D341Med (cell line): Measurements from ENCODE around the gene SOCS7.
A peak's percentile ranks its signal among the peaks of the same experiment; 100 is the strongest.

ENCODE experiments used
- DNase-seq: peaks from one replicate; pipeline ENCODE4 v3.0.0; 2012; ENCODE audit warnings: low spot score

SOCS7 gene

DNA sequence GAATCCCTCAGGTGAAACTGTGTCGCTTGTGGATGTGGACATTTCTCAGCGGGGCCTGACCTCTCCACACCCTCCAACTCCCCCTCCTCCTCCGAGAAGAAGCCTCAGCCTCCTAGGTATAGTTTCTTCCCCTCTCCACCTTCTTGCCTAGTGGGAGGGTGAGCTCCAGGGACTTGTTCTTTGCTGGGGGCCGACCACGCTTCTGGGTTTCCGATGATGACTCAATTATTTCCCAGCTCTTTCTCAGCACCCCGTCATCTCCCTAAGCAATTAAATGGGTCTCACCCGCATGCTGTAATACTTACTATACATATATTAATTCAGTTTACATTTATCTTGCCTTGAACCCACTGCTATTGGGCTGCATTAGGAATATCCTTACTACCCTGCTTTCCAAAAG is 13.1 kb downstream of the SOCS7 start:
- DNase-seq: no peak

DNA sequence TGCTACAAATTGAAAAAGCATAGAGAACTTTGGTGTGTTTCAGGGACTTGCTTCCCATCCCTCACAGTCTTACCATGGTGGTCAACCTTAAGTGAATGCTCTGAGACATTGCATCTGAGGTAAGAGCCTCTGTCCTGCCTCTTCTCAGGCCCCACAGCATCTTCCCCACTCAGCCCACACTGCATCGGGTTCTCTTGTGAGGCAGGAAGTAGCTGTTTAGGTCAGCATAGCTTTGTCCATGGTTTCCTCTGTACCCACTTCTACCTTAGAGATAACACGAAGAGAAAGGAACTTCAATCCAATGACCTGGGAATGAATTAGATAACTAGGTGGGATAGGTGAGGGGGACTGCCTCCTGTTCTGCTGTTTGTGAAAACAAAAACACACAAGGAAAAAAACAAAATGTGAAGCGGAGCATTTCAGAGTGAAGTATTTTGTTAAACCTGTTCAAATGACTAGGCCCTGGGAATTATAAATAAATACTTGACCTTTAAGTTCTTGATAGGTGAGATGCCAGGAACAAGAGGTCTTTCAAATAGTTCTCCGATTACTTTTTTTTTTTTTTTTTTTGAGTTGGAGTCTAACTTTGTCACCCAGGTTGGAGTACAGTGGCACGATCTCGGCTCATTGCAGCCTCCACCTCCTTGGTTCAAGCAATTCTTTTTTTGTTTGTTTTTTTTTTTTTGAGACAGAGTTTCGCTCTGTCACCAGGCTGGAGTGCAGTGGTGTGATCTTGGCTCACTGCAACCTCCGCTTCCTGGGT is 17.7 kb downstream of the SOCS7 start:
- DNase-seq: no peak

DNA sequence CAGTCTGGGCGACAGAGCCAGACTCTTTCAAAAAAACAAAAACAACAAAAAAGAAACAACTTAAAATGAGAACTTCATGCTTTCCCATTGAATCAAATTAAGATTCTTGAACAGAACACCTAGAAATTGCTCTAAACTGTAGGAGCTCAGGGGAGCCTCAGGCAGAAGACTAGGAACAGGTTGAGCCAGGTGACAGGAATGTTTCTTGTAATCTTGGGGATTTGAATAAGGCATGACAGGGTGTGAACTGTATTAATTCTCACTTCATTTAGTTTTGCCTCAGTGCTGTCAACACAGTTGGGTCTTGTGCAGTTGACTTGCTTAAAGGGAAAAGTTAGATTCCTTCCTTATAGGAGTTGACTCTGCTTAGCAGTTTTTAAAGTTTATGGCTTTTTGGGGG is 27.8 kb downstream of the SOCS7 start:
- DNase-seq: no peak

DNA sequence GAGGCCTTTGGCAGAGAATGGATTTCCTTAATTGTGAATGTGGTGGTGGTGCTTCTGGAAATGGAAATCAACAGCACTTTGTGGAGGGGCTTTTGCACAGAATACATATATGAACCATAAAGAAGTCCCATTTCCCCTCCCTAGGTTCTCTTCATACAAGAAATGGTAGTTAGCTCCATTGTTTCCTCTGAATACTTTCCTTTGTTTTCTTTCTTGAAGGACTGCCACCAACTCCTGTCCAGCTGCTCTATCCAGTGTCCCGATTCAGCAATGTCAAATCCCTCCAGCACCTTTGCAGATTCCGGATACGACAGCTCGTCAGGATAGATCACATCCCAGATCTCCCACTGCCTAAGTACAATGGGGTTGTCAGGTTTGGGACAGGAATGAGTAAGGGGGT is 43.4 kb downstream of the SOCS7 start:
- no peak for DNase-seq

DNA sequence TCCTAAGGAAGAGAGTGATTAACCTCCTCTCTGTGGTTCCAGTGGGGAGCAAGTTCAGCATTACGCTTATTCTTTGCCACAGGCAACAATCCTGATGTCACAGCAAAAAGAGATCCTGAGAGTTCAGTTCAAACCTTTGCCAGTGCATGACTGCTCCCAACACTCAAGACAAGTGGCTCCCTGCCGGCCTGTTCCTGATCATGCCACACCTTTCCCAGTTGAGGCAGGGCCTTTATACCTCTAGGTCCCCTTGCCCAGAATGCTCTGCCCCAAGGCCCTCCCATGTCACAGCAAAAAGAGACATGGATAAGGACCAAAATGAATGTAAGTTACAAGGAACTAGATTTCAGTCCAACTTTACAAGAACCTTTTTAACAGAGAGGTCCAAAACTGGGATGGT is 45.6 kb downstream of the SOCS7 start:
- no peak for DNase-seq

DNA sequence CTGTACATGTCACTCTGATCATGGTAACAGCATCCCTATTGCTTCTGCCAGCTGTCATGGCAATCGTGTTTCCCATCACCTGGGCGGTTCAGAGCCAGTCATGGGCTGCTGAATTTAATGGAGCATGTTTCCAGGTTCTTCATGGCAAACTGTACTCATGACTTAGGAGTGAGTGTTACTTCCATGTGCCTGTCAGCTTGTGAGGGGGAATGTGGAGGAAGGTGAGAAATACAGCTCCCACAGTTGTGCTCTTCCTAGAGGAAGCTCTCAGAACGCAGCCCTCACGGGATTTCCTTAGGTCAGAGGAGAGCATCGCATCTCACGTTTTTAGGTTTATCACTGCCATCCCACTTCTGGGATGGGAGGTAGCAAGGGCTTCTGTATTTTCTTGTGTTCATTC is 48.6 kb downstream of the SOCS7 start:
- no peak for DNase-seq

DNA sequence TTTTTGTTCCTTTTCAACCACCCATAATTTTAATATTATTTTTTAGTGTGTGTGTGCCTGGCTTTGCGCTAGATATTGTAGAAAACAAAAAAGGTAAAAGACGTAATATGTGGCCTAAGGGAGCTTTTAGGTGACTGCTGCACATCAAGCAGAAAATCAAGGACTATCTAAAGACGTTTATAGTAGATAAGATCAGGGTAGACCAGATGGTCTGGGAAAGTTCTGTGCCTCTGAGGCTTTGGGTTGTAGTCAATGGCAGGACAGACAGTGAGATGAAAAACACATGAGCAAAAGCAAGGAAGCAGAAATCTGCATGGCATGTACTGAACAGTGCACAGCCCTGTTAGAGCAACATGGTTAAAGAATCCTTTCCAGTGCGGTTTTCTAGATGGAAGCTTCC is 49.8 kb downstream of the SOCS7 start:
- no peak for DNase-seq

DNA sequence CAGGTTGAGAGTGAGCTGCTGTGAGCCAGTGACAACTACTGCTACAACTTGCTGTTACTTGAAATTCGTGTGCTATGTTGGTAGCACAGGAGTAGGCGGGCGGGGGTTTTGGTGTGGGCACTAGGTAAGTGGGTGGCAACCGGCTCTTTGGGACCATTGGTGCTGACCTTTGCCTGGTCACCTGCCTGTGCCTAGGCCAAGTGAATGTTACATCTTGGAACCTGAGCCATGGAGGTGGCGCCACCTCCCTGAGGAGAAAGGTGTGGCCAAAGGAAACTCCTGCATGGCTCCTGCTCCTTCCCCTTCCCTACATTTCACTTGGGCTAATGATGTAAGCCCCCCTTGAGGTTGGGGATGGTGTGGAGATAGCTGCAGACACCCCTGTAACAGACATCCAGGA is 51.3 kb downstream of the SOCS7 start:
- DNase-seq: peak; percentile 46

DNA sequence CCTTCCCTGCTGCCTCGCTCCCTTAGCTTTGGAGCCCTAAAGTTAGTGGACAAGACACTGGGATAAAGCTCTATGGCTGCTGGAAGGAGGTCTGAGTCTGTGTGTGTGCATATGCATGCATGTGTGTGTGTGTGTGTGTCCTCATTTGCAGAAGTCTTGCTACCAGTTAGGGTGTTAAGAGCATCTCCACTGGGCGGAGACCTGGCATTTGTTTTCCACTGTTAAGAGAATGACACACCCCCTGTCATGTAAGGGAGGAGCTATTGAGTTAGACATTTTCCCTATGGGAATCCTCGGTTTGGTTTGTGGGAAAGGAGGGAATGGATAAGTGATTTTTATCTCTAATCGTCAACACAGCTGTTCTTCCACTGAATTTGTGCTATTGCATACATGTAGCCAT is 51.8 kb downstream of the SOCS7 start:
- DNase-seq: peak; percentile 75

DNA sequence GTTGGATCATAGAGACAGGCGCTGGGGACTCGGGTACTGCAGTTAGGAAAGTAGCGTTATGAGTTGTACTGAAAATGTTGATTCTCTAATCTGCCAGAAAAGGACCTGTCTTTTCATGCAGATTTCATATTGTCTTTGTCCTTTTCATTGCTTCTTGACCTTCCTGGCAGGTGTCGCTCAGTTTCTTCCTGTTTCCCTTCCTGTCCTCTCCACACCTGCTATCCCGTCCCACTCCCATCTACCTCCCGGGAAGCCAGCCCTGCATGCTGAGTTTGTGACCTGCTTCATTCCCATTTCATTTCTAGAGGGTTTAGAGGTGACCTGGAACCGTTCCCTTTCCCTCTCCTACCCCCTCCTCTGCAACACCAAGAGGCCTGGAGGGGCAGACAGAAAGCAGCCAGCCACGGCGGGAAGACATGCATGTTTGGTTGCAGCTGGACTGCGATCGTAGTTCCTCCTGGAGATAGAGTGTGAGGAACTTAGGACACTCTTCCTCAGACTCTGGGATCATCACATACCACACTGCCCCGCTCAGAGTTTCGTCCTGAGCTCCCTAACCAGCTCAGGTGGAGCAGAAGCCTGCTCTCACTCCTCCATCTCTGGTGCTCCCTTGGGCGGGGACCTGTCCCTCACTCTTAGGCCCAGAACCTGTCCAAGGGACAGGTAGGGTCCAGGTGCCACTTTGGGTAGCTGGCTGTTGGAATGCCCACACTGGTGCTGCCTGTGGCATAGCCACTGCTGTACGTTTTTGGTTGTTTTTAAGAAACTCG is 52.7 kb downstream of the SOCS7 start:
- DNase-seq: peak; percentile 26

DNA sequence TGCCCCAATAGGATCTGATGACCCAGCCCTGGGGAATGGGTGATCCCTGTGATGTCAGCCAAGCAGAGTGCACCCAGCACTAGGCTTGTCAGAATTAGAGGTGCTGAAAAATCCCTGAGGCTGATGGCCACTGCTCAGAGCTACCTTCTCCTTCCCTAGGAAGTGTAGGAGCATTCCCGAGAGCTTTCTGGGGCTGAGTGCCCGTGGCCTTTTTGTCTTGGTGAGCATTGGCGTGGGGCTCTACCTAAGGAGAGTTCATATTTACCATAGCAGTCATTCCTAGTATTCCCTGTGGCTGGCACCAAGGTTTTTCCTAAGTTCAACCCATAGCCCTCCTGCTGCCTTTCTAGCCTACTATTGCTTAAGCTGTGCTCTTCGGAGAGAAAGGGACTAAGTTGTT is 54.0 kb downstream of the SOCS7 start:
- DNase-seq: peak; percentile 14

DNA sequence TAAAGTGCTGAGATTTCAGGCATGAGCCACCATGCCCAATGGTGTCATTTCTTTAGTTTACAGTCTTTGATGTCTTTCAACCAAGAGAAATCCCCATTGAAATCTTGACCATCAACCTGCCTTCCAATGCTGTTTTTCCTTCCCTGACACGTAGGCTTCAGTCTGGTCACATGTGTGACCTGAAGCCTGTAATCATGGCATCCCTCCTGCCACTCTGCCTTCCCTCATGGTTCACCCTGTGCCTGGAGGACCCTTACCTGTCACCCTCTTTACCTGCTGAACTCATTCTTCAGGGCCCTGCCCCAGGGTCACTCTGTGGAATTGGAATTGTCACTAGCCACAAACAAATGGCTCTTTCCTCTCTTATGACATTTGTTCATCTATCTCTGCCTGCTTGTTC is 58.6 kb downstream of the SOCS7 start:
- DNase-seq: no peak

DNA sequence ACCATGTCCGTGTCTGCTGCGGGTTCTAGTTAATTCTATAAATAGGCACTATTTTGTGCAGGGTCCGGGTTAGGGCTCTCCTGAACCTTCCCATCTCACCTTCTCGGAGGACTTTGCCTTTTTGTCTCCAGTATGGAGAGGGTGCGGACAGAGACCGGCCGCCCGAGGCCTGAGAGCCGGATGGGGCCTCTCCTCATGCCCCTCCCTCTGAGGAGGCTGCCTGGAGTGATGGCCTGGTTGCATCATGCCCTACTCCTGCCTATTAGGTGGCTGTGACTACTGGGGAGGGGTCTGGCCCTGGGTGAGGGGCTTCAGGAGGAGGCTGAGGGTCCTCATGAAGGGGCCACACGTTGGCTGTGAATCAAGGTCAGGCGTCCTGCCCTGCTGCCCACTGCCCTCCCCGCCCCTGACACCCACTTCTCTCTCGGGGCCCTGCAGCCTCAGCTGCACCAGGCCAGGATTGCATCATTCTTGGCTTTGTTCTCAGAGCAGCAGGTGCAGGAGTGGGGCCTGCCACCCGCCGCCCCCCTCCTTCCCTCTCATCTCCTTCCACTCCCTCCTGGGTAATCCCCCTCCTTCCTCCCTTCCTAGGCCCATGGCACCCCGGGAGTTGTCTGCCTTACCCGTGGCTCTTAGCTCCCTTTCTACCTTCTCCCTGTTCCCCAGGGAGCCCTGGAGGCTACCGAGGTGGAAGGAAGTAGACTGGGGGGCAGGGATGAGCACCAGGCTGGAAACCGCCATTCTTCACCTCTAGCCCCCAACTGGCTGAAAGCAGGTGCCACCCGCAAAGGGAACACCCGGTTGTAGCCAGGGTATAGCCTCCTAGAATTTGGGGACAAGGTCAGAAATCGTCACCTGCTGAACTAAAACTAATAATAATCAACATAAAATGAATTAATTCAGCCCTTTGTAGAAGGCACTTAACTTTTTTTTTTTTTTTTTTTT is 63.9 kb downstream of the SOCS7 start:
- DNase-seq: peak; percentile 97

DNA sequence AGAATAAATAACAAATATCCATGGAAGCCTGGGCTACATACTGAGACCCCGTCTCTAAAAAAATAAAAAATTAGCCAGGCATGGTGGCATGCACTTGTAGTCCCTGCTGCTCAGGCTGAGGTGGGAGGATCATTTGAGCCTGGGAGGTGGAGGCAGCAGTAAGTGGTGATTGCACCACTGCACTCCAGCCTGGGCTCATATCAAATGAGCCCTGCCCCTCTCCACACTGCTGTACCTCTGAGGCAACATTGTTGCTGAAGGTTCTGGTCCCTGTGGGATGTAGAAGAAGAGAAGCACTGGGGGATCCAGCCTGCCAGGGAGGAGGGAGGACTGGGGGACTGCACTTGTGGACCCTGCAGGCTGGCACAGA is 65.2 kb downstream of the SOCS7 start:
- DNase-seq: no peak

DNA sequence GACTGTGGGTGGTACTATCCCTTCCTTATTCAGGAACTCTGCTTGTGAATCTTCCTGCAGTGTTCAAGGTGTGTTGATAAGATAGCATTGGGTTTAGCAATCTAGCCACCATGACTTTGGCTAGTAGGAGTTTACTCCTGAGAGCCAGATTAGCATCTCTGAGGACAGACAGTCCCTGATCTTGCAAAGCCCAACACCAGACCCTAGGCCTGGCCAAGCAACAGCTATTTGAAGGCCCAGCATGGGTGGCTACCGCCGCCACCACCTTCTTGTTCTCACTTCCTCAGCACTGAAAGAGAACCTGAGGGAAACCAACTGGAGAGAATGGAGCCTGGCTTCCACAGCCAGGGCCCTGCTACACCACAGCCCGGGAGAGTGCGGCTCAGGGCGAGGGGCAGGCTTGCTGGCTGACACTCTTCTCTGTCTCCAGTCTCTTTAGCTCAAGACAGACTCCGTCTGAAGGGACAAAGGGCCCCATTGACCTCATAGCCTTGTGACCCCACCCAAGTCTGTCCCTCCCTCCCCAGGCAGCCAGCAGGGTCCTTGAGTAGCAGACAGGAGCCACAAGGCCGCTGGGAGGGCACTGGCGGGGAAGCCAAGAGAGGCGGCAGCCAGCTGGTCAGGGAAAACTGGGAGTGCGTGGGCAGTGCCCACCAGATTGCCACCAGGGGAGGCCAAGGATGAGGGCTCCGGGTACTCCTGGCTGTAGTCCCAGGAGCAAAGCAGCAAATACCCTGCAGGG is 65.7 kb downstream of the SOCS7 start:
- no peak for DNase-seq

DNA sequence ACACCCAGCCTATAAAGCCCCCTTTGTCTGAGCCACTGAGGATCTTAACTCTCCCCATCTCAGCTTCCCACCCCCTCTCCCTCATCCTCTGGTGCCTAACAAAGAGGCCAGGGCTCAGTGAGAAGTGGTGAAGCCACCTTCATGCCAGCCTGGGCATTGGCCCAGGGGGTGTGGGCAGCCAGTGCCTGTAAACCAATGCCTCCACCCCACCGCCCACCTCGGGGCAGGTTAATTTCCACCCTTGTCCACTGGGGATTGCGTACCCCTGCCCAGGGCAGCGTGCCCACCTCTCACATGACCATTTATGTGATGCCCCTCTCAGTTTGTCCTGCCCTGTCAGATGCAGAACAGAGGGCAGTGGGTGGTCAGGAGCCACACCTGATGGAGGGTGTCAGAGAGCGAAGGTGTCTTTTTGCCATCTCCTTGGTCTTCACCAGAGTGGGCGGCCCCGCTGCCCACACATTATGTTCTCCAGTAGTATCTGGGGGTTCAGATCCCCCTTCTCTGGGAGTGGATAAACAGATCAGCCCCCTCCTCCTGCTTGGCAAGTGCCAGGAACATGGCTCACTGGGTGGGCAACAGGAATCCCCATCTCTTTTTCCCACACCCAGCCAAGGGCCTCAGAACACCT is 66.5 kb downstream of the SOCS7 start:
- DNase-seq: no peak

DNA sequence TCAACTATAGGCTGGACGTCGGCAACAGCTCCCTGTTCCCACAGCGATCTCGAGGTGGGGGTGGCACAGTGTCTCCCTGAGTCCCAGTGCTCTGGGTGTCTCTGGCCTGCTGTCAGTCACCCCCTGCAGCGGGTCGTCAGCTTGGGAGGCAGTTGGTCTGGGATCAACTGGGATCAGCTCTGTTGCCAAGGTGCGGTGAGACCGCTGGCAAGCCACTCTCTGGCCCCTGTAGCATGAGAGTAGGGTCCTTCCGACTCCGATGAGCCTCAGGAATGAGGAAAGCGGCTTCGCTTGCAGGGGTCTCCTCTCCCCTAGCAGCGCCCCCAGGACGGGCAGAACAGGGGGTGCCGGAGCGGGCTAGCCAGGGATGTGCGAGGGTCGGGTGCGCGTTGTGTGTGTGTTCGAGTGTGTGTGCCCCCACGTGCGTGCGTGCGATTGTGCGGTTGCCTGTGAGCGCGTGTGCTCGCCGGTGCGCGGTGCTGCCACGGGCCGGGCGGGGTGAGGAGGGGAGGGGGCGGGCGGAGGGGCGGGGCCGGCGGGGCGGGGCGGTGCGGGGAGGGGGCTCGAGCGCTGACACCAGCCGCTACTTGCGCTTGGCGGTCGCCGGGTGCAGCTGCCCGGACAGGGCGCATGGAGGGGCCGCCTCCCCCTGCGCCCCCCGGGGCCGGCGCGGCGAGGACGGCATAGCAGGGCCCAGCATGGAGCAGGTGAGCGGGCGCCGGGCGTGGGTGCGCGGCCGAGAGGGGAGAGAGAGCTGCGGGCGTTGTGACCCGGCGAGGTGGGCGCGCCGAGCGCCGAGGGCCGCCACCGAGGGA is 67.3 kb downstream of the SOCS7 start:
- DNase-seq: peak; percentile 88

DNA sequence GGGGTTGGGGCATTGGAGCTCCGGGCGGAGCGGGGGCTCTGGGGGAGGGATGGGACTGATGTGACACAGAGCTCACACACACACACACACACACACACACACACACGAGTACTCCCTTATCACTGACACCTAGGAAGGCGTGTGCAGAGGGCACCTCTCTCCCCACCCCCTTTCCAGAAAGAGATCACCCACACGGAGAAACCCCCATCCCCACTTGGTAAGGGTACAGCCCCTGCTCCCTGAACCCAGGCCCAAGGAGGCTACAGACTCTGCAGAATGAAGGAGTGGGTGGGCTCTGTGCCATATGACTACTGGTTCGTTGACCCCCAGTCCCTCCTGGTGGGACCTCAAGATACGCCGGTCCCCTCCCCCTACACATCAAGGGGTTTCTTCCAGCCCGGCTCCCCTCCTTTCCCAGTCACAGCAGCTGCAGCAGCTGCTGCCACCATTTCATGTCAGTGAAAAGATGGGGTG is 67.9 kb downstream of the SOCS7 start:
- DNase-seq: no peak

DNA sequence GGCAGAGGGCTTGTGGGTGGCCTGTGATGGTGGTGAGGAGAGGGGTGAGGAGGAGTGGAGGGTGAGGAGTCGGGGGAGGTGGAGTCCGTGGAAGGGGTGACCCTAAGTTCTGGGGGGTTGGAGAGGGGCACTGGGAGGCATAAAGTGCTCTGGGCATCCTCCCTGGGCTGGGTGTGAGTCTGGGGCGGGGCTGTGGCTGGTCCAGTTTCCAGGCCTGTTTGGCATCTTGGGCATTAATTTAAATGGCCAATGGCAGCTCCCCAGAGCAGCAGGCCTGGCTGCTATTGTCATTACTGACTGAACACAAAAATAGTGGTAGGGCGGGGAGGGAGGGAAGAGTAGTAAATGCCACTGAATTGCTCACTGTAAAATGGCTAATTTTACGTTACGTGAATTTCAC is 68.9 kb downstream of the SOCS7 start:
- no peak for DNase-seq

DNA sequence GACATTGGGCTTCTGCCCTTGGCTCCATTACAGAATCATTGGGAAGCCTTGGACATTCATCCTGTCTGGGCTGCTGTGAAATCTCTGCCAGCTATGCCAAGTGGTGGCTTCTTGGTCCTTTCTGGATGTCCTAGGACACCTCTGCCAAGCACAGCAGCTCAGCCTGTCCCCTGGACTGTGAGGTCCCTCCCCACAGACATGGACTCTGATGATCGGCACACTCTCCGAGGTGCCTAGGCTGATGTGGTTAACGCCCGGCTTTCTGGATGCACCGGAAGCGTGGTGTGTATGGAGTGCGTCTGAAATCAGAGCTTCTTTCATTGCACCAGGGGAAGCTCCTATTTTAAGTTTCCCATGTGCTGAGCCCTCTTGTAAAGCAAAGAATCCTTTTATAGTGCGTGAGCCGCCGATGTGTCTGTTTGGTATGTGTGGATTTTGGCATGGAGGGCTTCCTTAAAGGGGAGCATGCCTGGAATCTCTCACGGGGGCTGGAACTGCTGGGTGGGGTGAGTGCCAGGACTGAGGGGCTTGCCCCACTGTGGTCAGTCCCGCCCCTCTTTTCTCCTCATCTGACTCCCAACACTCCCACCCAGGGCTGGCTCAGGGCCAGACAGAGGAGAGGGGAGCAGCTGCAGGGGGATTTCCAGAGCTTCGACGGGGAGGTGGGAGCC is 69.7 kb downstream of the SOCS7 start:
- DNase-seq: peak; percentile 64
